Mesenchymal stem cell (in vitro differentiated cells and primary cell): ENCODE results near the gene PGAP6.

ENCODE experiments used
- DNase-seq: peaks from one replicate; pipeline ENCODE4 v3.0.0-alpha.2; 2013
- H2AFZ ChIP-seq: one replicate; pipeline ENCODE4 v1.6.1; 2013; ENCODE audit warnings: low read depth, mild to moderate bottlenecking, control low read depth, inconsistent platforms, low read length, moderate library complexity
- H2AK5ac ChIP-seq: 2 replicates; pipeline ENCODE4 v1.6.1; 2013; ENCODE audit warnings: low read length, moderate library complexity, mild to moderate bottlenecking, inconsistent platforms; ENCODE audit not compliant: severe bottlenecking
- H2BK120ac ChIP-seq: one replicate; pipeline ENCODE4 v1.6.1; 2013; ENCODE audit warnings: low read depth, mild to moderate bottlenecking, inconsistent platforms, low read length, moderate library complexity
- H2BK12ac ChIP-seq, 2 experiments: one replicate each; pipeline ENCODE4 v1.6.1; 2013; ENCODE audit warnings: inconsistent platforms in 2 of 2, low read length in 2 of 2, mild to moderate bottlenecking in 2 of 2, moderate library complexity in 2 of 2, control low read depth in 1 of 2
- H2BK15ac ChIP-seq: one replicate; pipeline ENCODE4 v1.6.1; 2013; ENCODE audit warnings: mild to moderate bottlenecking, low read depth, inconsistent platforms; ENCODE audit not compliant: poor library complexity, severe bottlenecking
- H2BK5ac ChIP-seq: 2 replicates; pipeline ENCODE4 v1.6.1; 2013; ENCODE audit warnings: low read depth, mild to moderate bottlenecking, low read length, control low read depth, inconsistent platforms; ENCODE audit not compliant: poor library complexity, severe bottlenecking
- H3K14ac ChIP-seq, 2 experiments: one replicate each; pipeline ENCODE4 v1.6.1; 2013; ENCODE audit warnings: inconsistent platforms in 2 of 2, low read length in 2 of 2, control low read depth in 1 of 2, mild to moderate bottlenecking in 1 of 2, moderate library complexity in 1 of 2
- H3K18ac ChIP-seq, 2 experiments: one replicate each; pipeline ENCODE4 v1.6.1; 2013; ENCODE audit warnings: inconsistent platforms in 2 of 2, low read length in 2 of 2, control low read depth in 1 of 2, low read depth in 1 of 2, mild to moderate bottlenecking in 1 of 2
- H3K23ac ChIP-seq, 2 experiments: one replicate each; pipeline ENCODE4 v1.6.1; 2013; ENCODE audit warnings: inconsistent platforms in 2 of 2, low read length in 2 of 2, mild to moderate bottlenecking in 2 of 2, moderate library complexity in 2 of 2, control low read depth in 1 of 2
- H3K27ac ChIP-seq: 2 replicates; pipeline ENCODE4 v1.5.1; 2013; ENCODE audit warnings: mild to moderate bottlenecking, moderate library complexity, low read length, control low read depth, inconsistent platforms; ENCODE audit not compliant: poor library complexity, severe bottlenecking
- H3K27me3 ChIP-seq, 2 experiments: 2 replicates each; pipeline versions ENCODE4 v1.6.1 to v1.7.0; 2013; ENCODE audit warnings: low read length in 2 of 2, mild to moderate bottlenecking in 2 of 2, moderate library complexity in 2 of 2, control low read depth in 1 of 2, inconsistent platforms in 1 of 2; ENCODE audit not compliant: control insufficient read depth in 1 of 2, insufficient read depth in 1 of 2
- H3K36me3 ChIP-seq, 2 experiments: 2 replicates each; pipeline versions ENCODE4 v1.6.1 to v1.7.0; 2013; ENCODE audit warnings: low read length in 2 of 2, control low read depth in 1 of 2, inconsistent platforms in 1 of 2, low read depth in 1 of 2, mild to moderate bottlenecking in 1 of 2; ENCODE audit not compliant: insufficient read depth in 2 of 2, control insufficient read depth in 1 of 2
- H3K4ac ChIP-seq, 2 experiments: one replicate each; pipeline ENCODE4 v1.6.1; 2013; ENCODE audit warnings: inconsistent platforms in 2 of 2, low read length in 2 of 2, mild to moderate bottlenecking in 2 of 2, moderate library complexity in 2 of 2, control low read depth in 1 of 2, low read depth in 1 of 2
- H3K4me1 ChIP-seq: 2 replicates; pipeline ENCODE4 v1.6.1; 2013; ENCODE audit warnings: low read depth, low read length, control low read depth; ENCODE audit not compliant: control insufficient read depth, insufficient read depth
- H3K4me2 ChIP-seq: 2 replicates; pipeline ENCODE4 v1.6.1; 2013; ENCODE audit warnings: low read length, mild to moderate bottlenecking, inconsistent platforms; ENCODE audit not compliant: poor library complexity, severe bottlenecking
- H3K4me3 ChIP-seq, 2 experiments: 2 replicates each; pipeline versions ENCODE4 v1.5.1 to v1.7.0; 2013; ENCODE audit warnings: low read length in 2 of 2, mild to moderate bottlenecking in 2 of 2, control low read depth in 1 of 2, low read depth in 1 of 2; ENCODE audit not compliant: insufficient read depth in 1 of 2
- H3K79me1 ChIP-seq: replicated peaks from 2 replicates; pipeline ENCODE4 v1.6.1; 2013; ENCODE audit warnings: mild to moderate bottlenecking, control low read depth, low read length, inconsistent platforms; ENCODE audit not compliant: poor library complexity, severe bottlenecking
- H3K9ac ChIP-seq: 2 replicates; pipeline ENCODE4 v1.7.0; 2013; ENCODE audit warnings: mild to moderate bottlenecking, low read length, moderate library complexity
- H3K9me3 ChIP-seq: 2 replicates; pipeline ENCODE4 v1.7.0; 2013; ENCODE audit warnings: mild to moderate bottlenecking, low read length; ENCODE audit not compliant: control insufficient read depth
- H4K8ac ChIP-seq: one replicate; pipeline ENCODE4 v1.6.1; 2013; ENCODE audit warnings: inconsistent platforms, mild to moderate bottlenecking, low read length, moderate library complexity
- H4K91ac ChIP-seq: one replicate; pipeline ENCODE4 v1.6.1; 2013; ENCODE audit warnings: mild to moderate bottlenecking, low read length, inconsistent platforms
- WGBS: methylation state at CpG from one replicate; pipeline ENCODE4 v1.1.7; 2013; ENCODE audit warnings: mixed read lengths; 5-methylcytosine and 5-hydroxymethylcytosine counted together

The PGAP6 gene

GRCh38 chr16:340370-341091 lies 41.2 kb downstream of the PGAP6 start:
- WGBS: 97% methylated on average over 23 of the region's 23 CpGs
- Histone ChIP-seq H3K27ac (no peak overlapping the region), H3K36me3 (peaks cover 12 to 27% of the 10 kb centered on the region in 2 experiments), H3K18ac (no peak overlapping the region), H3K4me1 (peaks cover 29% of the 10 kb centered on the region), H4K91ac (no peak overlapping the region), H3K79me1 (peaks cover 49% of the 10 kb centered on the region), H3K4ac (no peak overlapping the region), H2BK15ac (no peak overlapping the region), H3K9ac (no peak overlapping the region), H3K27me3 (no peaks in the 10 kb centered on the region), H2BK120ac (no peak overlapping the region), H2AFZ (no peak overlapping the region), H3K14ac (no peak overlapping the region), H4K8ac (no peak overlapping the region), H2BK5ac (no peak overlapping the region), H3K4me2 (no peak overlapping the region), H3K23ac (no peak overlapping the region), H2AK5ac (no peak overlapping the region), H3K9me3 (no peaks in the 10 kb centered on the region), H3K4me3 (no peak overlapping the region), H2BK12ac (no peak overlapping the region)
- DNase-seq: no peak

DNA sequence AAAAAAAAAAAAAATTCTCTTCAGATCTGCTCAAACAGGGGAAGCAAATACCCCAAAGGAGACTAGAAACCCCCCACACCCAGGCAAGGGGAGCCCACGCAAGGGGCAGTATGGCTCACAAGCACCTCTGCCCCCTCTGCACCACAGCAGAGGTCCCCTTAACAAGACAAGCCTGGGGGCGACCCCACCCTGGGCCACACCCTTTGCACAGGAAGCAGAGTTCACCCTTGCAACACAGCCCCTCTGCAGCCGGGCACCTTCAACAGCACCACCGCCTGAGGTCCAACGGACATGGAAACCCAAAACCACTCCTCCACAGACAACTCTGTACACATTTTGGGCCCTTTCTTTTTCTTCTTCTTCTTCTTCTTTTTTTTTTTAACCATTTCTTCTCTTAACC lies 42.1 kb downstream of the PGAP6 start:
- no peak overlapping the region for H2BK120ac ChIP-seq
- H3K4me3 ChIP-seq: no peak overlapping the region
- H3K27ac ChIP-seq: no peak overlapping the region
- H4K91ac ChIP-seq: no peak overlapping the region
- no peak overlapping the region for H3K18ac ChIP-seq
- no peaks in the 10 kb centered on the region for H3K27me3 ChIP-seq
- no peak overlapping the region for H3K4me2 ChIP-seq
- no peak overlapping the region for H2BK12ac ChIP-seq
- H3K4me1 ChIP-seq: peaks cover 32% of the 10 kb centered on the region
- H4K8ac ChIP-seq: no peak overlapping the region
- no peak overlapping the region for H3K4ac ChIP-seq
- H3K23ac ChIP-seq: no peak overlapping the region
- H3K9me3 ChIP-seq: no peaks in the 10 kb centered on the region
- no peak overlapping the region for H2BK15ac ChIP-seq
- no peak overlapping the region for H2AK5ac ChIP-seq
- H3K36me3 ChIP-seq: peaks cover 6 to 23% of the 10 kb centered on the region in 2 experiments
- H3K79me1 ChIP-seq: peaks cover 47% of the 10 kb centered on the region
- H3K9ac ChIP-seq: no peak overlapping the region
- H2AFZ ChIP-seq: no peak overlapping the region
- DNase-seq: no peak
- no peak overlapping the region for H2BK5ac ChIP-seq
- 87% methylated on average over 5 of the region's 5 CpGs for WGBS
- H3K14ac ChIP-seq: no peak overlapping the region

GRCh38 chr16:337975-338575 lies 43.7 kb downstream of the PGAP6 start:
- H3K79me1 ChIP-seq: peaks cover 50% of the 10 kb centered on the region
- WGBS: 93% methylated on average over 21 of the region's 21 CpGs

GRCh38 chr16:337437-337836 lies 44.3 kb downstream of the PGAP6 start:
- no peak overlapping the region for H3K9ac ChIP-seq
- H3K23ac ChIP-seq: no peak overlapping the region
- H4K91ac ChIP-seq: no peak overlapping the region
- H2BK15ac ChIP-seq: no peak overlapping the region
- peaks cover 47% of the 10 kb centered on the region for H3K79me1 ChIP-seq
- H3K9me3 ChIP-seq: no peaks in the 10 kb centered on the region
- H4K8ac ChIP-seq: no peak overlapping the region
- peaks cover 23% of the 10 kb centered on the region for H3K4me1 ChIP-seq
- H3K27me3 ChIP-seq: no peaks in the 10 kb centered on the region
- H3K27ac ChIP-seq: no peak overlapping the region
- no peak overlapping the region for H2AK5ac ChIP-seq
- H2AFZ ChIP-seq: no peak overlapping the region
- no peak overlapping the region for H2BK120ac ChIP-seq
- H3K4me3 ChIP-seq: no peak overlapping the region
- H2BK12ac ChIP-seq: no peak overlapping the region
- 95% methylated on average over 10 of the region's 10 CpGs for whole genome bisulfite sequencing
- no peak overlapping the region for H3K14ac ChIP-seq
- no peak overlapping the region for H3K4me2 ChIP-seq
- H2BK5ac ChIP-seq: no peak overlapping the region
- peaks cover 0 to 17% of the 10 kb centered on the region in 2 experiments for H3K36me3 ChIP-seq
- H3K18ac ChIP-seq: no peak overlapping the region
- H3K4ac ChIP-seq: no peak overlapping the region
- no peak for DNase-seq

More at GRCh38 chr16:337975-338575, 43.7 kb downstream of the PGAP6 start:
- Histone ChIP-seq H3K36me3 (peaks cover 2 to 19% of the 10 kb centered on the region in 2 experiments), H2AK5ac (no peak overlapping the region), H4K91ac (no peak overlapping the region), H4K8ac (no peak overlapping the region), H3K9ac (no peak overlapping the region), H3K4ac (no peak overlapping the region), H2BK5ac (no peak overlapping the region), H2BK12ac (no peak overlapping the region), H2AFZ (no peak overlapping the region), H3K14ac (no peak overlapping the region), H3K4me2 (no peak overlapping the region), H3K4me1 (peaks cover 30% of the 10 kb centered on the region), H3K4me3 (no peak overlapping the region), H3K18ac (no peak overlapping the region), H3K9me3 (no peaks in the 10 kb centered on the region), H3K27ac (no peak overlapping the region), H3K23ac (no peak overlapping the region), H3K27me3 (no peaks in the 10 kb centered on the region), H2BK15ac (no peak overlapping the region), H2BK120ac (no peak overlapping the region)
- no peak for DNase-seq
